Suprapubic skin (tissue), 4 donors: Measurements from ENCODE around the gene TRIM26. TPM values are rescaled to one million over a fixed set of nuclear protein-coding genes. Genes with fewer than 3 reads are reported as not detected.

Experiments
- DNase-seq, 2 donors: peaks; one replicate each; pipeline ENCODE4 v3.0.0-alpha.2; 2019; ENCODE audit warnings: low spot score in 2 of 2
- H3K27ac ChIP-seq: fragments of 200-600 bp; sonication (generic); one replicate; pipeline ENCODE4 v1.5.1; 2019
- H3K27me3 ChIP-seq: fragments of 200-600 bp; sonication (generic); one replicate; pipeline ENCODE4 v1.5.1; 2019
- H3K36me3 ChIP-seq: fragments of 200-600 bp; sonication (generic); one replicate; pipeline ENCODE4 v1.5.1; 2019
- H3K4me1 ChIP-seq: fragments of 200-600 bp; sonication (generic); one replicate; pipeline ENCODE4 v1.5.1; 2019
- H3K4me3 ChIP-seq: fragments of 200-600 bp; sonication (generic); one replicate; pipeline ENCODE4 v1.5.1; 2019; ENCODE audit warnings: mild to moderate bottlenecking
- H3K9me3 ChIP-seq: fragments of 200-600 bp; sonication (generic); one replicate; pipeline ENCODE4 v1.5.1; 2019
- CTCF ChIP-seq, 2 donors: fragments of 200-600 bp in 1 of 2; fragments of 450-650 bp in 1 of 2; sonication (generic) in 1 of 2; IDR thresholded peaks; one replicate each; pipeline ENCODE4 v1.5.1; 2016 to 2019; ENCODE audit warnings: antibody characterized with exemption in 2 of 2, mild to moderate bottlenecking in 1 of 2, moderate library complexity in 1 of 2
- EP300 ChIP-seq: sonication (generic); formaldehyde crosslinking; IDR thresholded peaks from one replicate; pipeline ENCODE4 v1.6.1; 2017; ENCODE audit warnings: antibody characterized with exemption
- POLR2A ChIP-seq, 2 donors: fragments of 450-650 bp; IDR thresholded peaks; one replicate each; pipeline ENCODE4 v1.6.1; 2017; ENCODE audit warnings: antibody characterized with exemption in 2 of 2, mild to moderate bottlenecking in 2 of 2, moderate library complexity in 2 of 2
- POLR2AphosphoS5 ChIP-seq, 3 donors: sonication (generic); formaldehyde crosslinking; IDR thresholded peaks; one replicate each; pipeline ENCODE4 v1.6.1; 2017; ENCODE audit warnings: antibody characterized with exemption in 3 of 3
- WGBS: methylation state at CpG from one replicate; pipeline ENCODE4 v1.1.5; 2018; 5-methylcytosine and 5-hydroxymethylcytosine counted together
- total RNA-seq, 4 donors: library from RNA; depleted of rRNA; stranded (reverse); fragments of >200 nt; gene quantifications; one replicate each; pipeline ENCODE4 v1.1.0, GENCODE V29; 2016

Gene TRIM26
- total RNA-seq, 4 donors from 2014 or later, result 61.3 to 79.0 (median 72.5) TPM

DNA sequence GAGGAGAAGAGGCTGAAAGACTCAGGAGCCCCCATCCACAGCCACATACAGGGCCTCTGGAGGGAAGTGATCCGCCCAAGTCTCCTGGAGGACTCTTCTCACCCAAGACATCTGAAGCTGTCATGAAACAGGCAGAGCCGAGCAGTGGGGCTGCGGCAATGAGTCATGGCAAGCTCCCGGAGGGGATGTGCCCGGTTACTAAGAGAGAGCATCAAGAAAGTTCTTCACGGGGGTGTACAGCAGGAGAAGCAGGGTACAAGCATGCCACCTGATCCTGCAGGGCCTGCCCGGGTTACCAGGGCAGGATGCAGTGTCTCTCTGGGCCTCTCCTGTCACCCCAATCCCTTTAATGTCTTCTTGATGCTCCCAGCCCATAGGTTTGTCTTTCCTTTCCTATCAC lies 21.1 kb downstream of the TRIM26 start:
- WGBS, result 93% methylated on average over 7 of the region's 7 CpGs
- Histone ChIP-seq H3K4me3 (no peak overlapping the region), H3K9me3 (no peaks in the 10 kb centered on the region), H3K27me3 (no peaks in the 10 kb centered on the region), H3K27ac (no peak overlapping the region), H3K36me3 (peaks cover 88% of the 10 kb centered on the region), H3K4me1 (no peaks in the 10 kb centered on the region)
- DNase-seq, result no peak
- TF ChIP-seq EP300, result no peak
- no peak for TF ChIP-seq POLR2AphosphoS5 (IDR thresholded peaks at IDR 0.05)
- TF ChIP-seq CTCF (IDR thresholded peaks at IDR 0.05), result no peak
- TF ChIP-seq POLR2A (IDR thresholded peaks at IDR 0.05), result no peak

DNA sequence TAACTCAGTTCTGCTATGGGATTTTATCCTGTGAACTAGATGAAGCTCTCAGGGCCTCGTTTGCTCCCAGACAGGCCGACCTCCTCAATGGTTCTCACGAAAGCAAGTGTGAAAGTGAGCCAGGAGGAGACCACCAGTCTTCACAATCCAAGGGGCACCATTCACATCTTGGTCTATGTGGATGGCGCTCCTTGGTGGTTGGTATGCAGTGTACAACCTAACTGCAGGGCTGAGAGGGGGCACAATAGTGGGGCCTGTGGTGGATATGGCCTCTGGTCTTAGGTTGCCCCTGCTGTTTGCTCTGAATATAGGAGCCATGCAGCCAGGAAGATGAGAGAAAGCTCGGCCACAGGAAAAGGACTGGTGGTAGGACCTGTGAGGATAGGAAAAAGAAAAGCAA lies 24.7 kb downstream of the TRIM26 start:
- no peaks in the 10 kb centered on the region for H3K27me3 ChIP-seq
- WGBS, result 99% methylated on average over 5 of the region's 5 CpGs
- no peaks in the 10 kb centered on the region for H3K4me1 ChIP-seq
- no peaks in the 10 kb centered on the region for H3K9me3 ChIP-seq
- H3K27ac ChIP-seq, result no peak overlapping the region
- TF ChIP-seq EP300 (no peak), POLR2A (IDR thresholded peaks at IDR 0.05) (no peak), POLR2AphosphoS5 (IDR thresholded peaks at IDR 0.05) (no peak), CTCF (IDR thresholded peaks at IDR 0.05) (no peak)
- DNase-seq, result no peak
- peaks cover 80% of the 10 kb centered on the region for H3K36me3 ChIP-seq
- no peak overlapping the region for H3K4me3 ChIP-seq

DNA sequence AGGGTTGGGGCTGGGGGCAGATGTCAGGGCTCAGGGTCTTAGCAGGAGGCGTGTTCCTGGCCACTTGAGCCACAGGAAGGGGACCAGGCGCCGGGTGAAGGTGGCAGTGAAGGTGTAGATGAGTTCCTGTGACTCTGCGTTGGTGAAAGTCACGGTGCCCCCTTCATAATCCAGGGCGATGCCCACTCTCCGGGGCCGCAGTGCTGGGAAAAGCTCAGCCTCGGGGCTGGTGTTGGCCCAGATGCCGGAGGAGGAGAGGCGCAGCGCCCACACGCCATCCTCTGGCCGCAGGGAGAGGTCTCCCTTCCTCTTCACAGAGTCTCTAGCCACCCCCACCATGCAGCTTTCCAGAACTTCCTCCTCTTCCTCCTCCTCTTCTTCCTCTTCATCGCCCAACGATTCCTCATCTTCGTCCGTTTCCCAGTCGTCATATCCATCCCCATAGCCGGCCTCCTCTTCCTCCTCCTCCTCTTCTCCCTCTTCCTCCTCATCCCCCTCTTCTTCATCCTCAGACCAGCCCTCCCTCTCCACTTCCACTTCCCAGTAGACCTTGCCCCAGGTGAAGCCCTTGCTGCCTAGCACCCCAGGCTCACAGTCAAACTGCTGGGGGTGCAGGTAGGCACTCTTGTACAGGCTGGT lies 27.2 kb downstream of the TRIM26 start:
- Histone ChIP-seq H3K36me3 (peaks cover 62% of the 10 kb centered on the region), H3K4me3 (no peak overlapping the region), H3K27me3 (no peaks in the 10 kb centered on the region), H3K9me3 (no peaks in the 10 kb centered on the region), H3K27ac (no peak overlapping the region), H3K4me1 (no peaks in the 10 kb centered on the region)
- WGBS, result 95% methylated on average over 17 of the region's 20 CpGs
- no peak for DNase-seq
- TF ChIP-seq POLR2AphosphoS5 (IDR thresholded peaks at IDR 0.05) (no peak), EP300 (no peak), POLR2A (IDR thresholded peaks at IDR 0.05) (no peak), CTCF (IDR thresholded peaks at IDR 0.05) (no peak)

- Histone ChIP-seq H3K4me1 (no peaks in the 10 kb centered on the region), H3K9me3 (peaks cover 5% of the 10 kb centered on the region), H3K4me3 (no peak overlapping the region), H3K36me3 (peaks cover 48% of the 10 kb centered on the region), H3K27ac (no peak overlapping the region), H3K27me3 (peaks cover 4% of the 10 kb centered on the region)
- TF ChIP-seq POLR2A (IDR thresholded peaks at IDR 0.05) (no peak), CTCF (IDR thresholded peaks at IDR 0.05) (no peak), POLR2AphosphoS5 (IDR thresholded peaks at IDR 0.05) (no peak), EP300 (no peak)
- 85% methylated on average over 5 of the region's 5 CpGs for WGBS
- no peak for DNase-seq
Observed at GRCh38 chr6:30184417-30185031, 28.7 kb downstream of the TRIM26 start.

DNA sequence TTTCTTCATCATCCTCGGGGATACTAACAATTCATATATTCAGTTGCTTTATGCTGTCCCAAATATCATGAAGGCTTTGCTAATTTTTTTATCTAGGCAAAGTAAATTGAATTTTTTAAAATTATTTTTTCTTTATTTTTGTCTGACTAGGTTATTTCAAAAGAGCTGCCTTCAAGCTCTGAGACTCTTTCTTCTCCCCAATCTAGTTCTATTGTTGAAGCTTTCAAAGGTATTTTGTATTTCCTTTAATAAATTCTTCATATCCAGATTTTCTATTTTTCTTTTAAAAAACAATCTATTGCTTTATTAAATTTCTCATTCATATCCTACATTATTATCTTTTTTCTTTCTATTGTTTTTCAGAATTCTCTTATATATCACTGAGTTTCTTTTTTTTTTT lies 33.1 kb downstream of the TRIM26 start:
- no peak overlapping the region for H3K27ac ChIP-seq
- H3K4me3 ChIP-seq, result no peak overlapping the region
- peaks cover 6% of the 10 kb centered on the region for H3K9me3 ChIP-seq
- no peak for TF ChIP-seq EP300
- no peak for TF ChIP-seq CTCF (IDR thresholded peaks at IDR 0.05)
- no peak for TF ChIP-seq POLR2A (IDR thresholded peaks at IDR 0.05)
- no peak for TF ChIP-seq POLR2AphosphoS5 (IDR thresholded peaks at IDR 0.05)
- WGBS, result 95% methylated on average over 1 of the region's 1 CpG
- no peak for DNase-seq
- peaks cover 9% of the 10 kb centered on the region for H3K36me3 ChIP-seq
- H3K4me1 ChIP-seq, result no peaks in the 10 kb centered on the region
- H3K27me3 ChIP-seq, result peaks cover 29% of the 10 kb centered on the region
